Fibroblast of pulmonary artery (primary cell): ENCODE results near the gene LMNTD2.

ENCODE experiments used
- DNase-seq: peaks from one replicate; pipeline ENCODE4 v3.0.0-alpha.2; 2010; ENCODE audit warnings: low read depth
- H3K4me3 ChIP-seq: replicated peaks from 2 replicates; pipeline ENCODE4 v1.5.1; 2011; ENCODE audit warnings: low read depth, mild to moderate bottlenecking, control low read depth, low read length, moderate library complexity
- CTCF ChIP-seq: IDR thresholded peaks from 2 replicates; pipeline ENCODE4 v1.5.1; 2011; ENCODE audit warnings: mild to moderate bottlenecking, control low read depth, low read length, inconsistent platforms; ENCODE audit errors: missing control alignments

LMNTD2 gene

GRCh38 chr11:587546-587945 lies 27.0 kb upstream of the LMNTD2 start:
- H3K4me3 ChIP-seq, result no peak overlapping the region
- no peak for DNase-seq
- no peak for TF ChIP-seq CTCF

GRCh38 chr11:586376-587316 lies 26.1 kb upstream of the LMNTD2 start:
- DNase-seq, result no peak
- TF ChIP-seq CTCF, result no peak

GRCh38 chr11:584287-584686 lies 23.7 kb upstream of the LMNTD2 start:
- no peak for DNase-seq
- no peak overlapping the region for H3K4me3 ChIP-seq
- no peak for TF ChIP-seq CTCF

More at GRCh38 chr11:586376-587316, 26.1 kb upstream of the LMNTD2 start:
- no peak overlapping the region for H3K4me3 ChIP-seq

GRCh38 chr11:581752-582151 lies 21.2 kb upstream of the LMNTD2 start:
- H3K4me3 ChIP-seq, result no peak overlapping the region
- no peak for TF ChIP-seq CTCF
- no peak for DNase-seq

GRCh38 chr11:581342-581741 lies 20.8 kb upstream of the LMNTD2 start:
- no peak for TF ChIP-seq CTCF
- H3K4me3 ChIP-seq, result no peak overlapping the region
- DNase-seq, result no peak

- peak; percentile 16 for DNase-seq
- no peak overlapping the region for H3K4me3 ChIP-seq
- TF ChIP-seq CTCF, result no peak
Observed at GRCh38 chr11:579830-580601, 19.5 kb upstream of the LMNTD2 start.
